SK-N-SH treated with all-trans-retinoic acid at 6 μM for 48 hours (cell line): ENCODE results near the gene OR4F15.

Experiments used
- ARNTL ChIP-seq: fragments of 450-650 bp; formaldehyde crosslinking; IDR thresholded peaks from 2 replicates; pipeline ENCODE4 v1.5.0; 2020; ENCODE audit warnings: low read depth, mild to moderate bottlenecking, moderate library complexity, borderline replicate concordance
- CSDC2 ChIP-seq: fragments of 250-450 bp; sonication (Bioruptor Pico); IDR thresholded peaks from 2 replicates; pipeline ENCODE4 v1.5.0; 2020; ENCODE audit warnings: mild to moderate bottlenecking, moderate library complexity
- PPARA ChIP-seq: fragments of 250-450 bp; sonication (Bioruptor Pico); IDR thresholded peaks from 2 replicates; pipeline ENCODE4 v1.5.0; 2020; ENCODE audit warnings: mild to moderate bottlenecking, borderline replicate concordance
- RARB ChIP-seq: fragments of 250-450 bp; sonication (Bioruptor Pico); IDR thresholded peaks from 2 replicates; pipeline ENCODE4 v1.8.0; 2021; ENCODE audit warnings: mild to moderate bottlenecking, moderate library complexity
- TCF4 ChIP-seq: fragments of 250-450 bp; sonication (Bioruptor Pico); IDR thresholded peaks from 2 replicates; pipeline ENCODE4 v1.8.0; 2021; ENCODE audit warnings: mild to moderate bottlenecking, moderate library complexity, borderline replicate concordance
- ZFP30 ChIP-seq: fragments of 450-650 bp; formaldehyde crosslinking; IDR thresholded peaks from 2 replicates; pipeline ENCODE4 v1.5.0; 2022; ENCODE audit warnings: mild to moderate bottlenecking, moderate library complexity
- ZNF8 ChIP-seq: fragments of 450-650 bp; formaldehyde crosslinking; IDR thresholded peaks from 2 replicates; pipeline ENCODE4 v1.5.0; 2020; ENCODE audit warnings: mild to moderate bottlenecking, moderate library complexity
- TF ChIP-seq, protein P1 (sequence below): fragments of 250-450 bp; sonication (Bioruptor Pico); IDR thresholded peaks from 2 replicates; pipeline ENCODE4 v1.8.0; 2021; ENCODE audit warnings: low read depth, mild to moderate bottlenecking, moderate library complexity, borderline replicate concordance
- TF ChIP-seq, protein P2 (sequence below): fragments of 250-450 bp; sonication (Bioruptor Pico); IDR thresholded peaks from 2 replicates; pipeline ENCODE4 v1.8.0; 2020; ENCODE audit warnings: mild to moderate bottlenecking, moderate library complexity, borderline replicate concordance

DNA sequence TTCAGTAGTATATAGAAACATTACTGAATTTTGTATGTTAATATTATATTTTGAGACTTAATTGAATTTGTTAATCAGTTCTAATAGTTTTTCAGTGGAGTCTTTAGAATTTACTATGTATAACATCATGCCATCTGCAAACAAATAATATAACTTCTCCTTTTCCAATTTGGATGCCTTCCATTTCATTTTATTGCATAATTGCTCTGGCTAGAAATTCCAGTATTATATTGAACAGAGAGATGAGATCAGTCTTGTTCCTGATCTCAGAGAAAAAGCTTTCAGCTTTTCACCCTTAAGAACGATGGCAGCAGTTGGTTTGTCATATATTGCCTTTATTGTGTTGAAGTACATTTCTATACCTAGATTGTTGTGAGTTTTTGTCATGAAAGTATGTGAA is 40.4 kb downstream of the OR4F15 start:
- TF ChIP-seq ZNF8 (CRISPR knock-in tag) (no peak), ZFP30 (CRISPR knock-in tag) (no peak), RARB (CRISPR knock-in tag) (no peak), TCF4 (CRISPR knock-in tag) (no peak), ARNTL (CRISPR knock-in tag) (no peak), CSDC2 (CRISPR knock-in tag) (no peak), PPARA (CRISPR knock-in tag) (no peak)
- TF ChIP-seq, protein P1, sequence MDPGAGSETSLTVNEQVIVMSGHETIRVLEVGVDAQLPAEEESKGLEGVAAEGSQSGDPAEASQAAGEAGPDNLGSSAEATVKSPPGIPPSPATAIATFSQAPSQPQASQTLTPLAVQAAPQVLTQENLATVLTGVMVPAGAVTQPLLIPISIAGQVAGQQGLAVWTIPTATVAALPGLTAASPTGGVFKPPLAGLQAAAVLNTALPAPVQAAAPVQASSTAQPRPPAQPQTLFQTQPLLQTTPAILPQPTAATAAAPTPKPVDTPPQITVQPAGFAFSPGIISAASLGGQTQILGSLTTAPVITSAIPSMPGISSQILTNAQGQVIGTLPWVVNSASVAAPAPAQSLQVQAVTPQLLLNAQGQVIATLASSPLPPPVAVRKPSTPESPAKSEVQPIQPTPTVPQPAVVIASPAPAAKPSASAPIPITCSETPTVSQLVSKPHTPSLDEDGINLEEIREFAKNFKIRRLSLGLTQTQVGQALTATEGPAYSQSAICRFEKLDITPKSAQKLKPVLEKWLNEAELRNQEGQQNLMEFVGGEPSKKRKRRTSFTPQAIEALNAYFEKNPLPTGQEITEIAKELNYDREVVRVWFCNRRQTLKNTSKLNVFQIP (CRISPR knock-in tag), result no peak
- TF ChIP-seq, protein P2, sequence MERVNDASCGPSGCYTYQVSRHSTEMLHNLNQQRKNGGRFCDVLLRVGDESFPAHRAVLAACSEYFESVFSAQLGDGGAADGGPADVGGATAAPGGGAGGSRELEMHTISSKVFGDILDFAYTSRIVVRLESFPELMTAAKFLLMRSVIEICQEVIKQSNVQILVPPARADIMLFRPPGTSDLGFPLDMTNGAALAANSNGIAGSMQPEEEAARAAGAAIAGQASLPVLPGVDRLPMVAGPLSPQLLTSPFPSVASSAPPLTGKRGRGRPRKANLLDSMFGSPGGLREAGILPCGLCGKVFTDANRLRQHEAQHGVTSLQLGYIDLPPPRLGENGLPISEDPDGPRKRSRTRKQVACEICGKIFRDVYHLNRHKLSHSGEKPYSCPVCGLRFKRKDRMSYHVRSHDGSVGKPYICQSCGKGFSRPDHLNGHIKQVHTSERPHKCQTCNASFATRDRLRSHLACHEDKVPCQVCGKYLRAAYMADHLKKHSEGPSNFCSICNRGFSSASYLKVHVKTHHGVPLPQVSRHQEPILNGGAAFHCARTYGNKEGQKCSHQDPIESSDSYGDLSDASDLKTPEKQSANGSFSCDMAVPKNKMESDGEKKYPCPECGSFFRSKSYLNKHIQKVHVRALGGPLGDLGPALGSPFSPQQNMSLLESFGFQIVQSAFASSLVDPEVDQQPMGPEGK, result no peak
